ENCODE results near the gene NCKAP5L.
"Not testable (repeated sequence)": the region's sequence is repeated elsewhere in the genome, so short reads cannot be mapped to it uniquely, and the experiment has no call there.

DNA sequence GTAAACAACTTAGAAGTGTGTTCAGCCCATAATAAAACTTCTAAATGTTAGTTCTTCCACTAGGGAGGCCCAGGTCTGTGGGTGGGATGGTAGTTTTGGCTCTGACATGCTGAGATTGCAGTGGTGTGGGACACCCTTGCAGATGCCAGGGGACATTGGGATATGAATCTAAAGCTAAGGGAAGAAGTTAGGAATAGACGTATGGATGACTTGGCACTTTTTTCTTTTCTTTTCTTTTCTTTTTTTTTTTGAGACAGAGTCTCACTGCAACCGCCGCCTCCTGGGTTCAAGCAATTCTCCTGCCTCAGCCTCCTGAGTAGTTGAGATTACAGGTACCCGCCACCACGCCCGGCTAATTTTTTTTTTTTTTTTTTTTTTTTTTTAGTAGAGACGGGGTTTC is 55.1 kb downstream of the NCKAP5L start:
- TF ChIP-seq, protein P1, sequence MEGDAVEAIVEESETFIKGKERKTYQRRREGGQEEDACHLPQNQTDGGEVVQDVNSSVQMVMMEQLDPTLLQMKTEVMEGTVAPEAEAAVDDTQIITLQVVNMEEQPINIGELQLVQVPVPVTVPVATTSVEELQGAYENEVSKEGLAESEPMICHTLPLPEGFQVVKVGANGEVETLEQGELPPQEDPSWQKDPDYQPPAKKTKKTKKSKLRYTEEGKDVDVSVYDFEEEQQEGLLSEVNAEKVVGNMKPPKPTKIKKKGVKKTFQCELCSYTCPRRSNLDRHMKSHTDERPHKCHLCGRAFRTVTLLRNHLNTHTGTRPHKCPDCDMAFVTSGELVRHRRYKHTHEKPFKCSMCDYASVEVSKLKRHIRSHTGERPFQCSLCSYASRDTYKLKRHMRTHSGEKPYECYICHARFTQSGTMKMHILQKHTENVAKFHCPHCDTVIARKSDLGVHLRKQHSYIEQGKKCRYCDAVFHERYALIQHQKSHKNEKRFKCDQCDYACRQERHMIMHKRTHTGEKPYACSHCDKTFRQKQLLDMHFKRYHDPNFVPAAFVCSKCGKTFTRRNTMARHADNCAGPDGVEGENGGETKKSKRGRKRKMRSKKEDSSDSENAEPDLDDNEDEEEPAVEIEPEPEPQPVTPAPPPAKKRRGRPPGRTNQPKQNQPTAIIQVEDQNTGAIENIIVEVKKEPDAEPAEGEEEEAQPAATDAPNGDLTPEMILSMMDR (conservative IDR thresholded peaks at IDR 0.05; ENCODE audit: low read depth, low read length): not testable (repeated sequence)
- TF ChIP-seq EZH2 (IDR thresholded peaks at IDR 0.05; ENCODE audit: borderline replicate concordance, low read depth, low read length, poor library complexity, severe bottlenecking): not testable (repeated sequence)
